ENCODE results near the gene NBEA.

DNA sequence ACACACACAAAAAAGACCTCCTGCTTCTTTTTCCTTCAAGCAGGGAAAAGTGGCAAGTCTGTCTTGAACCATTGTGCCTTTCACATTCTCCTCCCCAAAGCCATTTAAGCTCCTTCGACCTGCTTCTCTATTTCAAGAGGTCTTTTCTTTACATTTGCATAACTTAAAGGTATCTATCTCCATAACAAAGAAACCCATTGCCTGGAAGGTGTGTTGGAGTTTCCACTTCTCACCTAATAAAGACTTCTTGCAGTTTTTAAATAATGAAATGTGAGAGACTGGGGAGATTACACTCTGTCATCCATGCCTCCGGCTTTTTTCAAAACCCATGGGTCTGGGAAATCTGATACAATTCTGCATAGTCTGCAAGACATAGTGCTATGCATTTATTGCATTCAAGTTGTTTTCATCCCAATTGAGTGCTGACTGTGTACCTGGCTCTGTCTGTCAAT is 41.8 kb upstream of the NBEA start:
- TF ChIP-seq, protein P1, sequence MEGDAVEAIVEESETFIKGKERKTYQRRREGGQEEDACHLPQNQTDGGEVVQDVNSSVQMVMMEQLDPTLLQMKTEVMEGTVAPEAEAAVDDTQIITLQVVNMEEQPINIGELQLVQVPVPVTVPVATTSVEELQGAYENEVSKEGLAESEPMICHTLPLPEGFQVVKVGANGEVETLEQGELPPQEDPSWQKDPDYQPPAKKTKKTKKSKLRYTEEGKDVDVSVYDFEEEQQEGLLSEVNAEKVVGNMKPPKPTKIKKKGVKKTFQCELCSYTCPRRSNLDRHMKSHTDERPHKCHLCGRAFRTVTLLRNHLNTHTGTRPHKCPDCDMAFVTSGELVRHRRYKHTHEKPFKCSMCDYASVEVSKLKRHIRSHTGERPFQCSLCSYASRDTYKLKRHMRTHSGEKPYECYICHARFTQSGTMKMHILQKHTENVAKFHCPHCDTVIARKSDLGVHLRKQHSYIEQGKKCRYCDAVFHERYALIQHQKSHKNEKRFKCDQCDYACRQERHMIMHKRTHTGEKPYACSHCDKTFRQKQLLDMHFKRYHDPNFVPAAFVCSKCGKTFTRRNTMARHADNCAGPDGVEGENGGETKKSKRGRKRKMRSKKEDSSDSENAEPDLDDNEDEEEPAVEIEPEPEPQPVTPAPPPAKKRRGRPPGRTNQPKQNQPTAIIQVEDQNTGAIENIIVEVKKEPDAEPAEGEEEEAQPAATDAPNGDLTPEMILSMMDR (conservative IDR thresholded peaks at IDR 0.05; ENCODE audit: low read depth in 2 of 2): no peak
- TF ChIP-seq JUNB (IDR thresholded peaks at IDR 0.05; ENCODE audit: unreplicated experiment): no peak
- no peak for TF ChIP-seq POLR2AphosphoS5 (IDR thresholded peaks at IDR 0.05; ENCODE audit: low read depth)
- TF ChIP-seq EZH2 (IDR thresholded peaks at IDR 0.05; ENCODE audit: low read depth, unreplicated experiment): no peak
- TF ChIP-seq ZNF331 (CRISPR knock-in tag; IDR thresholded peaks at IDR 0.05; ENCODE audit: low read depth): no peak
- no peak for TF ChIP-seq EZH2phosphoT487 (IDR thresholded peaks at IDR 0.05; ENCODE audit: unreplicated experiment)
- TF ChIP-seq CREB1 (CRISPR knock-in tag; IDR thresholded peaks at IDR 0.05; ENCODE audit: low read depth): no peak

Data from GM23338 (cell line).